ENCODE results near the gene TCAP.
A peak's percentile ranks its signal among the peaks of the same experiment; 100 is the strongest.

TCAP gene

DNA sequence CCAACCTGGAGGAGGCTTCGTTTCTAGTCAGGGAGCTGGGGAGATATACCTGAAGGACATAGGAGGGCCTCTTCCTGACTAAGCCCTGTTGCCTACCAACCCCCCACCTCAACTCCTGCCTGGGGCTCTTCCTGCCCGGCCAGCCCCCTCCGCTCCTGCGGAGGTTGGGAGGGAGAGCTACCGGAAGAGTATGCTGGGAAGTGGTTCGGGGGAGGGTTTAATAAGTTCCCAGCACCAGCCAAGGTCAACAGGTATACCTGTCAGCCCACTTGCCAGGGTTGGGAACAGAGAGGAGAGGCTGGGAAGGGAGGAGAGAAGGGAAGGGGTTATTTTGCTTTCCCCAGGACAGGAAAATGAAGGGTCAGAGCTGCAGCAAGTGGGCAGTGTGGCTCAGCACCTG, 33.7 kb upstream of the TCAP start:
- no peak overlapping the region for H3K27ac ChIP-seq
- no peak for DNase-seq (ENCODE audit: low spot score)
- no peak overlapping the region for H3K4me3 ChIP-seq
- TF ChIP-seq, protein P1, sequence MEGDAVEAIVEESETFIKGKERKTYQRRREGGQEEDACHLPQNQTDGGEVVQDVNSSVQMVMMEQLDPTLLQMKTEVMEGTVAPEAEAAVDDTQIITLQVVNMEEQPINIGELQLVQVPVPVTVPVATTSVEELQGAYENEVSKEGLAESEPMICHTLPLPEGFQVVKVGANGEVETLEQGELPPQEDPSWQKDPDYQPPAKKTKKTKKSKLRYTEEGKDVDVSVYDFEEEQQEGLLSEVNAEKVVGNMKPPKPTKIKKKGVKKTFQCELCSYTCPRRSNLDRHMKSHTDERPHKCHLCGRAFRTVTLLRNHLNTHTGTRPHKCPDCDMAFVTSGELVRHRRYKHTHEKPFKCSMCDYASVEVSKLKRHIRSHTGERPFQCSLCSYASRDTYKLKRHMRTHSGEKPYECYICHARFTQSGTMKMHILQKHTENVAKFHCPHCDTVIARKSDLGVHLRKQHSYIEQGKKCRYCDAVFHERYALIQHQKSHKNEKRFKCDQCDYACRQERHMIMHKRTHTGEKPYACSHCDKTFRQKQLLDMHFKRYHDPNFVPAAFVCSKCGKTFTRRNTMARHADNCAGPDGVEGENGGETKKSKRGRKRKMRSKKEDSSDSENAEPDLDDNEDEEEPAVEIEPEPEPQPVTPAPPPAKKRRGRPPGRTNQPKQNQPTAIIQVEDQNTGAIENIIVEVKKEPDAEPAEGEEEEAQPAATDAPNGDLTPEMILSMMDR (IDR thresholded peaks at IDR 0.05) = no peak

DNA sequence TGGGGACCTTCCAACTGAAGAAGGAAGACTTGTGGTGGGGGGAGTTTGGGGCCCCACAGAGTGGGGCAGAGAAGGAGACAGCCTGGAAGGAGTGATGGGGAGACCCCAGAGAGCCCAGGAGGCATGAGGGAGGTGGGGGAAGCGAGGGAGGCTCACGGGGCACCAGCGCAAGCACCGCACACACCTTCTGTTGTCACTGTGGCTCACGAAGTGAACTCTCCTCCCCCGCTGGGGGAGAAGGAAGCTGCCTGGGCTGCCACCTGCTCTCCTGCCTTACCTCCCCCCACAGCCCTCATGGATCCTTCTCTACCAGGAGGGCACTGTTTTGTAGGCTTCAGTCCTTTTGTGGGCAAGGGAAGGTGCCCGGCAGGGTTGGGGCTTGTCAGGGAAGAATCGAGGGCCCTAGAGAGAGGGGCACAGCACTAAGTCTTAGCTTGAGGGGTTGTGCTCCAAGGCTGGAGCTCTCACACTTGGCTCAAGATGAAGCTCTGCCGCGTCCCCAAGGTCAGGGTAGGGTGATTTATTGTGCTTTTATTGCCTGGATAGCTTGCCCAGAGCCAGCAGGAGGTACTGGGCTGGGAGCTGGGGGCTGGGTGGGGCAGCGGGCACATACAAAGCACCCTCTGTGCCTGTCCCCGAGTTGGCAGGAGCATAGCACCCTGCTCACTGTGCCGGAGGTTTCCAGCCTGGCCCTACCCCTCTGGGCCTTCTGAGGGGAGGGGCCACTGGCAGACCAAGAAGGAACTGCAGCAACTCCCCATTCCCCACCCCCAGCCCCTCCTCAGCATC, 32.8 kb upstream of the TCAP start:
- H3K4me3 ChIP-seq = no peak overlapping the region
- peak overlapping the region in 1 of 2 donors; percentile 22 for H3K27ac ChIP-seq
- DNase-seq (ENCODE audit: low spot score) = no peak
- TF ChIP-seq, protein P1 (IDR thresholded peaks at IDR 0.05) = no peak

DNA sequence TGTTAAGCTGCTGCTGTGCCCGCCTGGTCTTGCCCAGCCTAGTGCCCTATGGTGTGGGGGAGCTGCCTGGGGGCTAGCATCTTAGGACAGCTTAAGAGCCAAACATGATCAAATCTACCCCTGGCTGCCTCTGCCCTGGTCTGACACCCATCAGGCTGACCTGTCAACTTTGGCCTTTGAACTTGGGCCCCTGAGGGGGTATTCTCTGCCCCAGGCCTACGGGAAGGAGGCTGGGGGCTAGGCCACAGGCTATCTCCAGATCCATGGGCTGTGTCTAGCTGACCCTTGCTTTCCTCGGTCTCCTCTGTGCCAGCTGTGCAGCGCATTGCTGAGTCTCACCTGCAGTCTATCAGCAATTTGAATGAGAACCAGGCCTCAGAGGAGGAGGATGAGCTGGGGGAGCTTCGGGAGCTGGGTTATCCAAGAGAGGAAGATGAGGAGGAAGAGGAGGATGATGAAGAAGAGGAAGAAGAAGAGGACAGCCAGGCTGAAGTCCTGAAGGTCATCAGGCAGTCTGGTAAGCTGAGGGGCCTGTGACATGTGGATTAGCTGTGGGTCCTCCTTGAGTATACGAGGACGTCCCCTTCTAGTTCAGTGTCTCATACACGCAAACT, 31.5 kb upstream of the TCAP start:
- no peak for DNase-seq (ENCODE audit: low spot score)
- H3K4me3 ChIP-seq = no peak overlapping the region
- H3K27ac ChIP-seq = no peak overlapping the region
- TF ChIP-seq, protein P1 (IDR thresholded peaks at IDR 0.05) = no peak

DNA sequence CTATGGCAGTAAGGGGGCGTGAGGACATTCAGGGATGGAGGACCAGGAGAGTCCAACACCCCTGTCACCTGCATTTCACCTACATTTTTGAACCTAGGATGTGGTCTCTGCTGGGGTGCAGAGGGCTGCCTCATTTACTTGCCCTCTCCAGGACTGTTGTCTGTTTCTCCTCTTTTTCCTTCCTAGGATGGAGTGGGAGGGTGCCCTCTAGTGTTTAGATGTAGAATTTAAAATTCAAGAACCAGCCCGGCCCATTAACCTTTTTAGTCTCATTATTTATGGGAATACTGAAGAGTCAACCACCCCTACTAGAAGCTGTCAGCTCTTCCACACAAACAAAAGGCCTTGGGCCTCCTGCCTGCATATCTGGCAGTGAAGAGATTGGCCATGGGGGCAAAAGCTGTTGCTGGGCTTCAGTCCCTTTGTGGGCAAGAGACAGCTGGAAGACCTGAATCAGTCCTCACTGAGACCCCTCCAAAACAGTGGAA, 30.7 kb upstream of the TCAP start:
- TF ChIP-seq, protein P1 (IDR thresholded peaks at IDR 0.05) = peak; percentile 73

DNA sequence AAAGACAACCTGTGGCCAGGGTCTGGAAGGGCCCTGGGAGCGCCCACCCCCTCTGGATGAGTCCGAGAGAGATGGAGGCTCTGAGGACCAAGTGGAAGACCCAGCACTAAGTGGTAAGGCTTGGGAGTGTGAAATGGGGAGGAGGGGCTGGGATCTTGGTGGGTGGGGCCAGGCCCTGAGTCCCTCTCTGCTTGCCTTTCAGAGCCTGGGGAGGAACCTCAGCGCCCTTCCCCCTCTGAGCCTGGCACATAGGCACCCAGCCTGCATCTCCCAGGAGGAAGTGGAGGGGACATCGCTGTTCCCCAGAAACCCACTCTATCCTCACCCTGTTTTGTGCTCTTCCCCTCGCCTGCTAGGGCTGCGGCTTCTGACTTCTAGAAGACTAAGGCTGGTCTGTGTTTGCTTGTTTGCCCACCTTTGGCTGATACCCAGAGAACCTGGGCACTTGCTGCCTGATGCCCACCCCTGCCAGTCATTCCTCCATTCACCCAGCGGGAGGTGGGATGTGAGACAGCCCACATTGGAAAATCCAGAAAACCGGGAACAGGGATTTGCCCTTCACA, 29.5 kb upstream of the TCAP start:
- Histone ChIP-seq H3K4me3 (no peak overlapping the region), H3K27ac (peak overlapping the region in 1 of 2 donors; percentile 97)
- no peak for DNase-seq (ENCODE audit: low spot score)
- TF ChIP-seq, protein P1 (IDR thresholded peaks at IDR 0.05) = no peak

More for the DNA sequence above, 30.7 kb upstream of the TCAP start:
- Histone ChIP-seq H3K27ac (no peak overlapping the region), H3K4me3 (no peak overlapping the region)
- DNase-seq (ENCODE audit: low spot score) = no peak

DNA sequence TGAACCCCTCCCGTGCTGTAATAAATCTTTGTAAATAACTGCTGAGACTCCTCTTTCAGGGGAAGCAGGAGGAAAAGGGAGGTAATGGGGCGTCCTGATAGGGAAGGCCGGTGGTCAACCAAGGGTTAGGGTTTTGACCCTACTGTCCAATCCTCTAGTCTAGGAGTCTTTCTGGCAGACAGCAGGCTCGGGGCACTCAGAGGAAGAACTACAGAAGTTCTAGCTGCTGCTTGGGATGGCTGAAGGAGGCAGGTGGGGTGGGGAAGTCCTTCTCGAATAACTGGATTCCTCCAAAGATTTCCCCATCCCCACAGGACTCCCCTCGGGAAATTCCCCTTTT, 28.6 kb upstream of the TCAP start:
- peak overlapping the region; percentile 99 for H3K4me3 ChIP-seq

More for the DNA sequence above, 28.6 kb upstream of the TCAP start:
- no peak for DNase-seq (ENCODE audit: low spot score)
- TF ChIP-seq, protein P1 (IDR thresholded peaks at IDR 0.05) = no peak
- H3K27ac ChIP-seq = peak overlapping the region; percentile 80 to 97

Data from coronary artery (tissue), 2 donors.